Astrocyte (in vitro differentiated cells and primary cell): ENCODE data around the gene LRP11.

Experiments used
- CTCF ChIP-seq: IDR thresholded peaks from 2 replicates; pipeline ENCODE4 v1.5.1; 2011; ENCODE audit warnings: low read depth, mild to moderate bottlenecking, inconsistent platforms, low read length, moderate library complexity; ENCODE audit not compliant: insufficient read depth
- EZH2 ChIP-seq: IDR thresholded peaks from 2 replicates; pipeline ENCODE4 v1.6.1; 2012; ENCODE audit warnings: mild to moderate bottlenecking, low read length, inconsistent platforms; ENCODE audit not compliant: insufficient read depth

- TF ChIP-seq CTCF = no peak
- TF ChIP-seq EZH2 = no peak
These were observed 35.9 kb upstream of the LRP11 start for GRCh38 chr6:149899926-149900619.
